HL-60 (cell line): ENCODE data around the gene PRKCE.

ENCODE experiments used
- POLR2AphosphoS5 ChIP-seq: IDR thresholded peaks from 2 replicates; pipeline ENCODE4 v1.6.1; 2012; ENCODE audit warnings: low read depth
- TF ChIP-seq, protein P1 (sequence below): IDR thresholded peaks from one replicate; pipeline ENCODE4 v1.5.1; 2011; ENCODE audit warnings: low read length, control low read depth, inconsistent platforms; ENCODE audit not compliant: insufficient read depth

DNA sequence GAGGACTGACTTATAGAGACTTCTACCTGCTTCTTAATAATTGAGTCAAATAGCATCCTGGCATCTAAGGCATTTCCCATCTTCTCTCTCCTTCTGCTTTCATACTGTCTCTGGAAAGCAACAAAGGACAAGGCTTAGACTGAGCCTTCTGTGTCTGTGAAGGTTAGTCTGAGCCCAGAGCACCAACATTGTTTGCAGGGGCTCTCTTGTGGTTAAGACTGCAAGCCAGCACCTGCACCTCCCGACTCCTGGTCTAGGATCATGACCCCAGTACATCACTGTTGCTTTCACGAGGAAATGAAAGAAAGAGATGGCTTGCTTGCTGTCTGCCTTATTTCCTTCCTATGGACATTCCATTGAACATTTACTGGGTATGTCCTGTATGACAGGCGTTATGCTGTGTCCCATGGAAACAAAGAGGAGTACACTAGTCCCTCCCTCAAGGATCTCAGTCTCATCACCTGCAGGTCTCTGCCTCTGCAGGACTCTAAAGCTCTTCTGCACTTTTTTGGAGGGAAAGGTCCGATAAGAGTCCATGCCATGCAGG lies 330.0 kb downstream of the PRKCE start:
- no peak for TF ChIP-seq POLR2AphosphoS5
- TF ChIP-seq, protein P1, sequence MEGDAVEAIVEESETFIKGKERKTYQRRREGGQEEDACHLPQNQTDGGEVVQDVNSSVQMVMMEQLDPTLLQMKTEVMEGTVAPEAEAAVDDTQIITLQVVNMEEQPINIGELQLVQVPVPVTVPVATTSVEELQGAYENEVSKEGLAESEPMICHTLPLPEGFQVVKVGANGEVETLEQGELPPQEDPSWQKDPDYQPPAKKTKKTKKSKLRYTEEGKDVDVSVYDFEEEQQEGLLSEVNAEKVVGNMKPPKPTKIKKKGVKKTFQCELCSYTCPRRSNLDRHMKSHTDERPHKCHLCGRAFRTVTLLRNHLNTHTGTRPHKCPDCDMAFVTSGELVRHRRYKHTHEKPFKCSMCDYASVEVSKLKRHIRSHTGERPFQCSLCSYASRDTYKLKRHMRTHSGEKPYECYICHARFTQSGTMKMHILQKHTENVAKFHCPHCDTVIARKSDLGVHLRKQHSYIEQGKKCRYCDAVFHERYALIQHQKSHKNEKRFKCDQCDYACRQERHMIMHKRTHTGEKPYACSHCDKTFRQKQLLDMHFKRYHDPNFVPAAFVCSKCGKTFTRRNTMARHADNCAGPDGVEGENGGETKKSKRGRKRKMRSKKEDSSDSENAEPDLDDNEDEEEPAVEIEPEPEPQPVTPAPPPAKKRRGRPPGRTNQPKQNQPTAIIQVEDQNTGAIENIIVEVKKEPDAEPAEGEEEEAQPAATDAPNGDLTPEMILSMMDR, result no peak
